ENCODE data around the gene C2orf68. TPM values are rescaled to one million over a fixed set of nuclear protein-coding genes. Genes with fewer than 3 reads are reported as not detected.
A peak's percentile ranks its signal among the peaks of the same experiment; 100 is the strongest.
"Not testable (repeated sequence)": the region's sequence is repeated elsewhere in the genome, so short reads cannot be mapped to it uniquely, and the experiment has no call there.

C2orf68 gene
- polyA plus RNA-seq, 1 of the 3 experiments (the other 2 are of a cell fraction) = 14.5 TPM

DNA sequence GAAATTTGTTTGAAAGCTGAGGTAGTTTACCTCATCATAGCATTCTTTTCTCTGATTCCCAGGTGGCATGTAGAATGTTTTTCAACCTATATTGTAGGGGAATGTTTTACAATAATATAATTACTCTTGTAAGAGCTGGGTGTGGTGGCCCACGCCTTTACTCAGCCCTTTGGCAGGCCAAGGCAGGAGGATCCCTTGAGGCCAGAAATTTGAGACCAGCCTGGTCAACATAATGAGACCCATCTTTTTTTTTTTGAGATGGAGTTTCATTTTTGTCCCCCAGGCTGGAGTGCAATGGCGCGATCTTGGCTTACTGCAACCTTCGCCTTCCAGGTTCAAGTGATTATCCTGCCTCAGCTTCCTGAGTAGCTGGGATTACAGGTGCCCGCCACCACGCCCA lies 7.8 kb upstream of the C2orf68 start:
- H3K9ac ChIP-seq = no peak overlapping the region
- ChIA-PET POLR2A (no interaction called here), CTCF (interaction anchor here (0.9 to 7.4 kb wide), 2 partner anchors 17 to 32 kb away, joined by 3 to 59 read pairs; no protein-coding TSS in a partner anchor)
- no peaks in the 10 kb centered on the region for H3F3A ChIP-seq (replicated peaks; ENCODE audit: insufficient read depth)
- H3K9me2 ChIP-seq = no peaks in the 10 kb centered on the region
- no peak for DNase-seq
- no peaks in the 10 kb centered on the region for H3K27me3 ChIP-seq (ENCODE audit: insufficient read depth)
- H4K20me1 ChIP-seq (ENCODE audit: insufficient read depth) = peaks cover 15% of the 10 kb centered on the region
- no peaks in the 10 kb centered on the region for H3K9me3 ChIP-seq
- H3K36me3 ChIP-seq (replicated peaks in 1 of 2; ENCODE audit: control insufficient read depth in 1 of 2, insufficient read depth in 2 of 2, low read length in 1 of 2) = peaks cover 37 to 39% of the 10 kb centered on the region in 2 experiments
- peaks cover 9% of the 10 kb centered on the region in 2 experiments; a peak in 3 of 4 replicates for H3K4me1 ChIP-seq (ENCODE audit: control insufficient read depth in 1 of 2, insufficient read depth in 2 of 2, low read depth in 1 of 2, low read length in 1 of 2)
- no peak overlapping the region for H2AFZ ChIP-seq (ENCODE audit: low read depth)
- H3K4me2 ChIP-seq = no peak overlapping the region
- TF ChIP-seq RXRA (IDR thresholded peaks at IDR 0.05; ENCODE audit: borderline replicate concordance, low read depth) = no peak
- H3K4me3 ChIP-seq (ENCODE audit: low read depth in 2 of 2, low read length in 1 of 2) = no peak overlapping the region
- no peak overlapping the region for H3K27ac ChIP-seq (ENCODE audit: low read depth in 2 of 2, low read length in 1 of 2)
- 94% methylated on average over 6 of the region's 6 CpGs for WGBS (ENCODE audit: low lambda C conversion rate)
- peaks cover 75% of the 10 kb centered on the region for H3K79me2 ChIP-seq (ENCODE audit: insufficient read depth)

DNA sequence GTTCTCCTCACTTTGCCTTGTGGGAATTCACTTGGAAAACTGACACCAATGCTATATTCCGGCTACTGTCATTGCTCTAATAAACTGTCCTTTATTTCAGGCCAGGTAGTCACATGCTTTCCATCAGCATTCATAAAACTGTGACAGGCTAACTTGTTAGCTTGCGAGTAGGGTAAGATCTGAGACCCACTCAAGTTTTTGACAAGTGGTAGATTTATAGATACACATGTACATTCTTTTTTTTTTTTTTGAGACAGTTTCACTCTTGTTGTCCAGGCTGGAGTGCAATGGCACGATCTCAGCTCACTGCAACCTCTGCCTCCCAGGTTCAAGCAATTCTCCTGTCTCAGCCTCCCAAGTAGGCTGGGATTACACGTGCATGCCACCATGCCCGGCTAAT lies 5.9 kb upstream of the C2orf68 start:
- DNase-seq; H2AFZ ChIP-seq (ENCODE audit: low read depth); H3K9ac ChIP-seq; H3K9me2 ChIP-seq; H3K9me3 ChIP-seq; H3K27me3 ChIP-seq (ENCODE audit: insufficient read depth); H3K27ac ChIP-seq (ENCODE audit: low read depth in 2 of 2, low read length in 1 of 2); POLR2A ChIA-PET; H3K4me1 ChIP-seq (ENCODE audit: control insufficient read depth in 1 of 2, insufficient read depth in 2 of 2, low read depth in 1 of 2, low read length in 1 of 2): not testable (repeated sequence)
- CTCF ChIA-PET = interaction anchor here (2.0 kb wide), 1 partner anchor 19 kb away, joined by 12 read pairs; no protein-coding TSS in a partner anchor
- Histone ChIP-seq H4K20me1 (ENCODE audit: insufficient read depth) (peaks cover 15% of the 10 kb centered on the region), H3K36me3 (replicated peaks in 1 of 2; ENCODE audit: control insufficient read depth in 1 of 2, insufficient read depth in 2 of 2, low read length in 1 of 2) (peaks cover 20 to 24% of the 10 kb centered on the region in 2 experiments), H3F3A (replicated peaks; ENCODE audit: insufficient read depth) (peaks cover 15% of the 10 kb centered on the region), H3K79me2 (ENCODE audit: insufficient read depth) (peaks cover 80% of the 10 kb centered on the region), H3K4me3 (ENCODE audit: low read depth in 2 of 2, low read length in 1 of 2) (peak overlapping the region in 1 of 2 experiments; percentile 93; a peak in 2 of 4 replicates), H3K4me2 (peak overlapping the region; percentile 93)
- WGBS (ENCODE audit: low lambda C conversion rate) = 91% methylated on average over 5 of the region's 5 CpGs

- Histone ChIP-seq H3K27me3 (ENCODE audit: insufficient read depth) (no peaks in the 10 kb centered on the region), H3K9me3 (no peaks in the 10 kb centered on the region), H3K79me2 (ENCODE audit: insufficient read depth) (peaks cover 82% of the 10 kb centered on the region), H3K4me2 (peak overlapping the region; percentile 93; the same call in 1 of the 2 replicates), H3K9ac (no peak overlapping the region), H2AFZ (ENCODE audit: low read depth) (peak overlapping the region; percentile 97; the same call in 1 of the 2 replicates), H4K20me1 (ENCODE audit: insufficient read depth) (peaks cover 15% of the 10 kb centered on the region), H3K36me3 (replicated peaks in 1 of 2; ENCODE audit: control insufficient read depth in 1 of 2, insufficient read depth in 2 of 2, low read length in 1 of 2) (peaks cover 3 to 7% of the 10 kb centered on the region in 2 experiments), H3K4me1 (ENCODE audit: control insufficient read depth in 1 of 2, insufficient read depth in 2 of 2, low read depth in 1 of 2, low read length in 1 of 2) (peaks cover 9 to 14% of the 10 kb centered on the region in 2 experiments; a peak in 3 of 4 replicates), H3K4me3 (ENCODE audit: low read depth in 2 of 2, low read length in 1 of 2) (no peak overlapping the region), H3K9me2 (no peaks in the 10 kb centered on the region), H3F3A (replicated peaks; ENCODE audit: insufficient read depth) (peaks cover 22% of the 10 kb centered on the region), H3K27ac (ENCODE audit: low read depth in 2 of 2, low read length in 1 of 2) (peak overlapping the region in 1 of 2 experiments; percentile 88; a peak in 1 of 4 replicates)
- POLR2A ChIA-PET = interaction anchor here (1.7 kb wide), 1 partner anchor 22 kb away, joined by 6 read pairs; no protein-coding TSS in a partner anchor
- CTCF ChIA-PET = interaction anchor here (0.7 to 1.1 kb wide), 2 partner anchors 21 to 22 kb away, joined by 3 read pairs; no protein-coding TSS in a partner anchor
- TF ChIP-seq CHD2 (IDR thresholded peaks at IDR 0.05; ENCODE audit: low read length, partially characterized antibody) (no peak), GABPA (IDR thresholded peaks at IDR 0.05; ENCODE audit: low read depth) (no peak), TEAD4 (IDR thresholded peaks at IDR 0.05; ENCODE audit: borderline replicate concordance, insufficient read depth) (no peak), TAF1 (IDR thresholded peaks at IDR 0.05; ENCODE audit: borderline replicate concordance, low read depth, low read length) (no peak), IRF3 (IDR thresholded peaks at IDR 0.05; ENCODE audit: low read depth, low read length) (no peak)
- WGBS (ENCODE audit: low lambda C conversion rate) = 90% methylated on average over 14 of the region's 17 CpGs
- DNase-seq = no peak
Observed at GRCh38 chr2:85615413-85615728, 3.5 kb upstream of the C2orf68 start.

DNA sequence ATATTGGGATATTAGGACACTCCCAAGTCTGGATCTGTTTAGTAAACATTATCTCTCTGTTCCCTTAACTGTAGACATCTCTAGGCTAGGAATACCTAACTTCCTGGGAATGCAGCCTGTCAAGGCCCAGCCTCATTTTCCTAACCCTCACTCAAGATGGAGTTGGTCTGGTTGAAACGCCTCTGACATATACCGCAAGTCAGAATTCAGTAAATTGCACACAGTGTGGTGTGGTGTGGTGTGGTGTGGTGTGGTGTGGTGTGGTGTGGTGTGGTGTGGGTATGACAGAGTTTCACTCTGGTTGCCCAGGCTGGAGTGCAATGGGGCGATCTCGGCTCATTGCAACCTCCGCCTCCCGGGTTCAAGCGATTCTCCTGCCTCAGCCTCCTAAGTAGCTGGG lies 2.9 kb upstream of the C2orf68 start:
- H3K36me3 ChIP-seq (replicated peaks in 1 of 2; ENCODE audit: control insufficient read depth in 1 of 2, insufficient read depth in 2 of 2, low read length in 1 of 2); DNase-seq; POLR2A ChIA-PET; H3K4me2 ChIP-seq; H3K27me3 ChIP-seq (ENCODE audit: insufficient read depth); H3K9me3 ChIP-seq; H3K4me3 ChIP-seq (ENCODE audit: low read depth in 2 of 2, low read length in 1 of 2); H3K27ac ChIP-seq (ENCODE audit: low read depth in 2 of 2, low read length in 1 of 2); H2AFZ ChIP-seq (ENCODE audit: low read depth); H3K9me2 ChIP-seq; H3K9ac ChIP-seq: not testable (repeated sequence)
- peaks cover 9 to 17% of the 10 kb centered on the region in 2 experiments; a peak in 3 of 4 replicates for H3K4me1 ChIP-seq (ENCODE audit: control insufficient read depth in 1 of 2, insufficient read depth in 2 of 2, low read depth in 1 of 2, low read length in 1 of 2)
- peaks cover 22% of the 10 kb centered on the region for H3F3A ChIP-seq (replicated peaks; ENCODE audit: insufficient read depth)
- 100% methylated on average over 7 of the region's 7 CpGs for WGBS (ENCODE audit: low lambda C conversion rate)
- peaks cover 15% of the 10 kb centered on the region for H4K20me1 ChIP-seq (ENCODE audit: insufficient read depth)
- peaks cover 82% of the 10 kb centered on the region for H3K79me2 ChIP-seq (ENCODE audit: insufficient read depth)
- CTCF ChIA-PET = interaction anchor here (1.1 kb wide), 1 partner anchor 23 kb away, joined by 3 read pairs; no protein-coding TSS in a partner anchor
